Epithelial cell of esophagus (primary cell): ENCODE measurements around the gene CRIM1.

Source experiments
- DNase-seq: peaks from one replicate; pipeline ENCODE4 v3.0.0; 2010; ENCODE audit warnings: low read depth
- H3K4me3 ChIP-seq: 2 replicates; pipeline ENCODE4 v1.5.1; 2011; ENCODE audit warnings: mild to moderate bottlenecking, low read length, control low read depth
- TF ChIP-seq, protein P1 (sequence below): IDR thresholded peaks from 2 replicates; pipeline ENCODE4 v1.5.1; 2011; ENCODE audit warnings: low read depth, mild to moderate bottlenecking, low read length, control low read depth, inconsistent platforms; ENCODE audit not compliant: insufficient read depth; ENCODE audit errors: missing control alignments

The CRIM1 gene

DNA sequence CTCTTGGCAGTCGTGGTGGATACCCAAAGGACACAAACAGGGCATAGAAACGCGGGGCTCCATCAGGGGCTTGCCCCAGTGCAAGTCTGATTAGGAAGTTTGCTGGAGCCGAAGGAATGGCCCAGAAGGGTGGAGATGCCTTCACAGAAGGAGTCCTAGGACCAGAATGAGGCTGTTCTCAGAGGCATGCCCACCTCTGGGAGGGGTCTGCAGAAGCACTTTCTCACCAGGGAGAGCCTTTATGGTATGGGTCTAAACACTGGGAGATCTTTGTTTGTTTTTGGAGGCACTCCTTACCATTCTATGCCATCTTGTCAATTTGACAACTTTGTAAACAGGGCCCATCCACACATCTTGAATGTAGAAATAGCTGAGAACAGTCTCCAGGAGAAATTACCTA lies 75.0 kb downstream of the CRIM1 start:
- DNase-seq: no peak
- TF ChIP-seq, protein P1, sequence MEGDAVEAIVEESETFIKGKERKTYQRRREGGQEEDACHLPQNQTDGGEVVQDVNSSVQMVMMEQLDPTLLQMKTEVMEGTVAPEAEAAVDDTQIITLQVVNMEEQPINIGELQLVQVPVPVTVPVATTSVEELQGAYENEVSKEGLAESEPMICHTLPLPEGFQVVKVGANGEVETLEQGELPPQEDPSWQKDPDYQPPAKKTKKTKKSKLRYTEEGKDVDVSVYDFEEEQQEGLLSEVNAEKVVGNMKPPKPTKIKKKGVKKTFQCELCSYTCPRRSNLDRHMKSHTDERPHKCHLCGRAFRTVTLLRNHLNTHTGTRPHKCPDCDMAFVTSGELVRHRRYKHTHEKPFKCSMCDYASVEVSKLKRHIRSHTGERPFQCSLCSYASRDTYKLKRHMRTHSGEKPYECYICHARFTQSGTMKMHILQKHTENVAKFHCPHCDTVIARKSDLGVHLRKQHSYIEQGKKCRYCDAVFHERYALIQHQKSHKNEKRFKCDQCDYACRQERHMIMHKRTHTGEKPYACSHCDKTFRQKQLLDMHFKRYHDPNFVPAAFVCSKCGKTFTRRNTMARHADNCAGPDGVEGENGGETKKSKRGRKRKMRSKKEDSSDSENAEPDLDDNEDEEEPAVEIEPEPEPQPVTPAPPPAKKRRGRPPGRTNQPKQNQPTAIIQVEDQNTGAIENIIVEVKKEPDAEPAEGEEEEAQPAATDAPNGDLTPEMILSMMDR: no peak
- no peak overlapping the region for H3K4me3 ChIP-seq

DNA sequence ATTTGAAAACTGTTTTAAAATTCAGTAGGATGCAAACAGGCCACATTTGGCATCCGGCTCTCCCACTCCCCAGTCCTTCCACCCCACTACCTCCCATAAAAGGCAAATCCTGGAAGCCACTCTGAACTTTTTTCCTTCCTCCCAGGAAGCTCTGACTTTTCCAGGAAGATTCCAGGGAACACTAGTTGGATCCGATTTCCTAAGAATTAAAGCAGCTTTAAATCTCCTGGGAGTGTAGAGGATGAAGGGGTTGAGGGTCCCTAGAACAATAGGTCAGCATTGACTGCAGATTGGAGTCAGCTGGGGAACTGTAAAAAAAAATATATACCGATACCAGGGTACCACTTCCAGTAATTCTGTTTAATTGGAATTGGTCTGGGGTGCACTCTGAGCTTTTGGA lies 76.9 kb downstream of the CRIM1 start:
- TF ChIP-seq, protein P1: no peak
- H3K4me3 ChIP-seq: no peak overlapping the region
- DNase-seq: no peak

DNA sequence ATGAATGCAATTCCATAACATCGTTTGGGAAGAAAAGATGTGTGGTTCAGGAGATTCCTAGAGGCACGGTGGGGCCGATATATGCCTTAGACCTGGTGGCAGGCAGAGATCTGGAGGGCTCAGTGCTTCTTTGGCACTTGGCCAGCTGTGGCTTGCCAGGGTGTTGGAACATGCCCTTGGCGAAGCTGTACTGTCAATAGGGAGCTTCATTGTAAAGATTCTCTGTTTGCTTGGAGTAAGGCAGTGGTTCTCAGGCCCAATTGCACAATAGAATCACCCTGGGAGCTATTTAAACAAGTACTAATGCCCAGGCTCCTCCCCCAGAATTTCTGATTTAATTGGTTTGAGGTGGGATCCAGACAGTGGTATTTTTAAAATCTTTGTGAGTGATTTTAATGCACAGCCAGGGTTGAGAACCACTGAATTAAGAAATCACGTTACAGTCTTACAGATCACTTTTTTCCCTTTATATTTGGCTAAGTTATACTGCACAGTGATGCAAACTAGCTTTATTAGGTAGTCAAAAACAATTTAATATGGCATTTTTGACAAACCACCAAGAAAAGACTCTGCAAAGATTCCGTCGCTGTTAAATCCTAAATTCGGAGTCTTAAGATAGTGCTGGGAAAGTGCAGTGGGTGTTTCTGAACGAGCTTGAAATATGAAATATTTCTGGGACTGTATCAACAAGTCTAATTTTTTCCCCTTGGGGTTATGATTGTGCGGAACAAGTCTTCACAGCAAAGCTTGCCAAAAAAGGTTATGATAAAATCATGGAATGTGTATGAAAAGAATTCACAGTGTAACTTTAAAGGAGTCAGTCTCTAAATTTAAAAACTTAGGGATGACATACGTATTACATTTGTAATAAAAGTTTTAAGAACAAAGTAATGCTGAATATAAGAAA lies 78.0 kb downstream of the CRIM1 start:
- TF ChIP-seq, protein P1: no peak
- no peak overlapping the region for H3K4me3 ChIP-seq
- DNase-seq: peak; percentile 91

DNA sequence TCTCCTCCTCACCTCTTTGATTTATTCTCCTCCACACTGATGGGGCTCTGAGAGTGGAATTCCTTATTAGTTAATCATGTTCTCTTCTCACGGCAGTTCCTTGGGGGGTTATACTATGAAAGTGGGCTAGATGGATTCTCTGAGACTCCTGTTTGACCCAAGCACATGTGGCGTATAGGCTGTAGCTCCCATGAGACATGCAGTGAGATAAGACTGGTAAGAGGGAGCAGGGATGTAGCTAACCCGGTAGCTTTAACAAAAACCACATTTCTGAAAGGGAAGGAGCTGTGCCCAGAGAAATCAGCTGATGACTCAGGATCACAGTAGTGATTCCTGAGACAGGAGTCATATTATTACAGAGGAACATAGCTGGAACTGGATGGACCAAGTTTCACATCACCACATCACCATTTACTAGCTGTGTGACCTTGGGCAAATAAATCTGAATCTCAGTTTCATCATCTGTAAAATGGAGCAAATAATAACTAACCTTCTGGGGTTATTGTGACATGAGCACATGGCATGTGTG lies 82.9 kb downstream of the CRIM1 start:
- DNase-seq: peak; percentile 95
- H3K4me3 ChIP-seq: no peak overlapping the region
- TF ChIP-seq, protein P1: no peak

DNA sequence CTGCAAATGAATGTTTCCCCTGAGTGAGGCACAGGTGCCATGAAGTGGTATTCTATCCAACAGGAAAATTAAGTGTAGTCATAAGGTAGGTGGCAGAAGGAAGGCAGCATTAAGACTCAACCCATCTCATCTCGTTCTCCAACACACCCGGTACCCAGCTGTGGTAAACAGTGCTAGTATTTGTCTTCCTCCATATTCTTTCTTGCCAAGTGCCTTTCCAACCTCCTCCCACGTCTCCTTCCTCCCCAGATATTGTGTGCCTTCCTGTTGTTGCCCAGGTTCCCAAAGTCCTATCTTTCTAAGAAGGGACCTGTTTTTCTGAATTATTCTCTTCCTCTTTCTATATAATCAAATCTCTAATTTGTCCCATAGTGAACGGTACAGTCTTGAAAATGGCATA lies 83.5 kb downstream of the CRIM1 start:
- TF ChIP-seq, protein P1: no peak
- DNase-seq: no peak
- H3K4me3 ChIP-seq: no peak overlapping the region

DNA sequence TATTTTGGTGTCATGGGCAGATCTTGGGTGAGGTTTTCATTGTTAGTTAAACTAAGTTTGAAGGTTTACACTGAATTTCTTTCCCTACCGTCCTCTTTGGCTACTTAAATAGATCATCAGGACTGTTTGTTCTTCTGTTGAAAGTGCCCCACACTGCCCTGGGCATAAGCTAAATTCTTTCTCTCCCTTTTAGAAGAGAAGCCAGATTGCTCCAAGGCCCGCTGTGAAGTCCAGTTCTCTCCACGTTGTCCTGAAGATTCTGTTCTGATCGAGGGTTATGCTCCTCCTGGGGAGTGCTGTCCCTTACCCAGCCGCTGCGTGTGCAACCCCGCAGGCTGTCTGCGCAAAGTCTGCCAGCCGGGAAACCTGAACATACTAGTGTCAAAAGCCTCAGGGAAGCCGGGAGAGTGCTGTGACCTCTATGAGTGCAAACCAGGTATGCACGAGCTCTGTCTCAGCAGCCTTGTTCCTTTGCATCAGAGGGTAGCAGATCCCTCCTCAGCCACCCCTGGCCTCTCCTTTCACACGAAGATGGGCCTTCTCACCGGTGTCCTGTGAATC lies 85.6 kb downstream of the CRIM1 start:
- TF ChIP-seq, protein P1: no peak
- no peak for DNase-seq
- H3K4me3 ChIP-seq: no peak overlapping the region
